ENCODE measurements around the gene NID1.
A peak's percentile ranks its signal among the peaks of the same experiment; 100 is the strongest.

Gene NID1

DNA sequence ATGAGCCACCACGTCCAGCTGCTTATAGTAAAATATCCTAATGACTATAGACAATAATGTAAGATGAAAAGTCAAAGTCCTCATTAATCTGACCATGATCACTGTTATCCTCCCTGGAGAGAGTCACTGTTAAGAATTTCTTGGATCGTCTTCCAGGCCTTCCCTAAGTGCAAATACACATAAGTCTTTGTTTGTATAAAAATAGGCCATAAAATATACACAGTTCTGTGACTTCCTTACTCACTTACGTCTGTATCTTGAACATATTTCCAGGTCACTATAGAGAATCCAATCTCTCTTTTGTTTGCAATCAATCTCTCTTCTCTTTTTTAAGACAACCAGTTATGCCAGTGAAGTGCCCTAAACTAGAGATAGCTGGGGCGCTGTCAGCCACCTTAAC lies 109.1 kb downstream of the NID1 start:
- no peak for DNase-seq (ENCODE audit: low spot score)

DNA sequence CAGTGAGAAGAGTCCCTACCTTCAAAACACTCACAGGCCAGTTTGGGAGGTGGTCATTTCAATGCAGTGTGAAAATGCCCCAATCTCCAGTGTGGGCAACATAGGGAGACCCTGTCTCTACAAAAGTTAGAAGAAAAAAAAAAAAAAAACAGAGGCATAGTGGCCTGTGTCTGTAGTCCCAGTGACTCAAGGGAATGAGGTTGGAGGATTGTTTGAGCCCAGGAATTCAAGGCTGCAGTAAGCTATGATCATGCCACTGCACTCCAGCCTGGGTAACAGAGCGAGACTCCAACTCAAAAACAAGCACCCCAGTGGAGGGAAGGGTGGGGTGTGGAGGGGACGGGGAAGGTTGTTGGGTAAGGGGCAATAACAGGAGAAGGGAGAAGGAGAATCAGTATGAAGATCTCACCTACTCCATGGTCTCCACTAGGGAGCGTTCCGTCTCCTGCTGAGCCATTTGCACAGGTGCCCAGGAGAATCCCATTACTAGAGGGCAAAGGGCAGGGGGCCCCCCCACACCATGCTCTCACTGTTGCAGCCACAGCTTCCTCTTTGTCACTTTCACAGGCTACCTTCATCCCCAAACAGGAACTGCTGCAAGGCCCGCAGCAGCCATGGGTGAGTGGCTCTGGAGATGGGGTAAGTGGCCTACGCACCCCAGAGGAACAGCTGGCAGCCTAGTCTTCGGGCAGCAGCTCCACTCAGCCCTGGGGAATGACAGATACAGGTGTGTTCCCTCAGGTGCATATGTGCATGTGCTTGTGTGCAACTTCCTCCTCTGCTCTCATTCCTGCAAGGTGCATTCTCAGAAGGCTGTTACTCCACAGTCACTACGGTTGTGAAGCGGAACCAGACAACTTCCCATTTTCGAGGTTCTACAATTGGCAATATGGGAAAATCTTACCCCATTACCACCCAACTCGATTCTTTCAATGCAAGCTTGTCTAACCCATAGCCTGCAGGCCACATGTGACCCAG lies 110.3 kb downstream of the NID1 start:
- peak; percentile 87 for DNase-seq (ENCODE audit: low spot score)

DNA sequence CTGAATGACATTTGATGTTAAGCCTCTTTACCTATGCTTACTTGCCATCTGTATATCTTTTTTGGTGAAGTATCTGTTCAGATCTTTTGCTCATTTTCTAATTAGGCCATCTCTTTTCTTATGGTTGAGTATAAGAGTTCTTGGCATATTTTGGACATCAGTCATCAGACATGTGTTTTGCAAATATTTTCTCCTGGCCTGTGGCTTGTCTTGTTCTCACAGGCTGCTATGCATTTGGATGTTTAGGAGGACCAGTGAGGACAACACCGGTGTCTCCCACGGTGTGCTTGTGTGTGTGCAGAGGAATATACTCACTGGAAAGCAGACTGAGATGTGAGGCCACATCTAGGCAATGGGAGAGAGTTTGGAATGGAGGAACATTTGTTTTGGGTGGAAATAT lies 111.1 kb downstream of the NID1 start:
- DNase-seq (ENCODE audit: low spot score): no peak

DNA sequence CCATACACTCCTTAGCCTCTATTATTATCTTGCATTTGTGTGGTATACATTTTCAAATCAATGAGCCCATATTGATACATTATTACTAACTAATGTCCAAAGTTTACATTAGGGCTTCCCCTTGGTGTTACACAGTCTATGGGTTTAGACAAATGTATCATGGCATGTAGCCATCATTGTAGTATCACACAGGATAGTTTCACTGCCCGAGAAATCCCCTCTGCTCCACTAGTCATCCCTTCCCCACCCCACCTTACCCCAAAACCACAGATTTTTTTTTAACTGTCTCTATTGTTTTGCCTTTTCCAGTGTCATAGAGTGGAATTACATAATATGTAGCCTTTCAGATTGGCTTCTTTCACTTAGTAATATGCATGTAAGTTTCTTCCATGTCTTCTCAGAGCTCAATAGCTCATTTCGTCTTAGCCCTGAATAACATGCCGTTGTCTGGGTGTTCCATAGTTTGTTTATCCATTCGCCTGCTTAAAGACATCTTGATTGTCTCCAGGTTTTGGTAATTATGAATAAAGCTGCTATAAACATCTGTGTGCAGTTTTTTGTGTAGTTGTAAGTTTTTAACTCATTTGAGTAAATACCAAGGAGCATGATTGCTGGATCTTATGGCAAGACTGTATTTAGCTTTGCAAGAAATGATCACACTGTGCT lies 111.8 kb downstream of the NID1 start:
- DNase-seq (ENCODE audit: low spot score): no peak

DNA sequence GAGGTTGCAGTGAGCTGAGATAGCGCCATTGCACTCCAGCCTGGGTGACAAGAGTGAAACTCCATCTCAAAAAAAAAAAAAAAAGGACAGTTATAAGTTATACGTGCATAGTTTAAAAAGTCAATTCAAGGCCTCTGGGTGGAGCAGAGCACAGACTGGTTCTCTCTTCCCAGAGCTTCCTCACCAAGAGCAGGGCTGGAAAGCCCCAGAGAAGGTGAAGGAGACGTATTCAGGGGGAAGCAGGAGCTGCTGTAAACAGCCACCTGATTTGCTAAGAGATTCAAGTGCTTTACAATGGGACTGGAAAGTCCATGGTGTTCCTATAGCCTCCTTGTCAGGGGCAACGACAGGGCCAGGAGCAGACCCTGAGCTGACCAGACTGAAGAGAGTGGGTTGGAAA lies 113.2 kb downstream of the NID1 start:
- DNase-seq (ENCODE audit: low spot score): no peak

DNA sequence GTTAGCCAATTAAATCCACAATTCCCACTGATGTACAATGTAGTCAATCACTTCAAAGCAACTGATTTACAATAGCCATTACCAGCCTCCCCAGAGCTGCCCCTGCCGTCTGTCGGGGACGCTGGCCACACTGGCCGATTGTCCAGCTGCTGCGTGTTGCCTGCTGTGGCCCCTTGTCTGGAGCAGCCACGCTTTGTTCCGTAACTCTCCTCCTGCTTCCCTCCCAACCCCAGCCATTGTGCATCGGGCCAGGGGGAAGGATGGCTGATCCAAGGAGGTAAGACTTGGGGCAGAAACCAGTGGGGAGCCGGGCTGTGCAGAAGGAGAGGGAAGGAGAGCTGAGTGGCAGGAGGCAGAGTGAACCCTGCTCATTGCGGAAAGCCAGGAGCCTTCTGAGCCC lies 114.6 kb downstream of the NID1 start:
- DNase-seq (ENCODE audit: low spot score): no peak

DNA sequence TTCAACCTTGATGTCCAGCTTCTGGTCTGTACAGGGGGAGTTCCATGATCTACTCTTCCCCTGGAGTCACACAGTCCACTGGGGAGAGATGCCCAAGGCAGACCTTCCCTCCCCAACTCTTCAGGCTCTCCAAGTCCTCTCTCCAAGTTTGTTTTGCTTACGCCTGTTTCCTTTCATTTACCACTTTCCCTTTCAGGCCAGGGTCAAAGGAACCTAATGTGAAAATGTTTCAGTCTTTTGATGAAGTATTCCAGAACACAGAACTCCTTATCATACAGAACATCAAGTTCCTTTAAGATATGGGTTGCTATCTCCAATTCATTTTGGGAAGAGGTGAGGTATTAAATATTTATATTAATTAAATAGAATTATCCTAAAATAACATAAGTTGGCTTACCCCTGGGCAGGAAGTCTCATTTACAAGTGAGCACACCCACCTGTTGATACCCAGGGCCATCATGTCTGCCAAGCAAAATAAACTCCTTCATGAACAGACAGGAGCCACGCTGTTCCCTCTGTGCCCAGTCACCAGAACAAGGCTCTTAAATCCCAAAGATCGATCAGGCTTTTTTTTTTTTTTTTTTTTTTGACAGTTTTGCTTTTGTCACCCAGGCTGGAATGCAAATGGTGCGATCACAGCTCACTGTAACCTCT lies 116.0 kb downstream of the NID1 start:
- DNase-seq (ENCODE audit: low spot score): no peak

DNA sequence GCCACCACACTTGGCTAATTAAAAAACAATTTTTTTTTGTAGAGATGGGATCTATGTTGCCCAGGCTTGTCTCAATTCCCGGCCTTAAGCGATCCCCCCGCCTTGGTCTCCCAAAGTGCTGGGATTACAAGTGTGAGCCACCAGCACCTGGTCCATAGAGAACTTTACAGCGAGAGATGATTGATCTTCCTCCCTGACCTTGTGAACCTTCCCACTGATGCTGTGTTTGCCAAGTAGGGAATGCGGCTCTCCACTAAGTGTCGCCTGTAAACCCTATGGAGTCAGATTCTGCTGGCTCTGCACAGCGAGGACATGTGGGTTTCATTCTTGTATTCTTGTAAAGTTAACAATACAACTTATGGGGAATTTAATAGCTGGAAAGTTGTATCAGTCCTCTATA lies 116.9 kb downstream of the NID1 start:
- no peak for DNase-seq (ENCODE audit: low spot score)

DNA sequence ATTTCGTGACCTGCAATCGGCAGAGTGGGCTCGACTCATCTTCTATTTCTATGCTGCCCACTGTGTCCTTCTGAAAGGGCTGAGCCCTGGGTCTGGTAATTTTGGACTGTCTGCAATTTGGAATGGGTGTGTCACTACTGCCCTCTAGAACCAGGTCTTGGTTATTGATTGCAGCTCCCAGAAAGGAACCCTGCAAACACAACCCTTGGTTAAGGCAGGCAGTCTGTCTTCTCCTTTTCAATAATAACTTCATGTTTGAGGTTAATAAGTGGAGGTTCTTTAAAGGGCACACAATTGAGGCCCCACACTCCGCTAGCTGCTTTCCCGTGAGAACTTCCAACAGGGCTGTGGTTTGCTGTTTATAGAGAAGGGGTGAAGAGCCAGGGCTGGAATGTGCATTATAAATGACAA lies 118.3 kb downstream of the NID1 start:
- no peak for DNase-seq (ENCODE audit: low spot score)

DNA sequence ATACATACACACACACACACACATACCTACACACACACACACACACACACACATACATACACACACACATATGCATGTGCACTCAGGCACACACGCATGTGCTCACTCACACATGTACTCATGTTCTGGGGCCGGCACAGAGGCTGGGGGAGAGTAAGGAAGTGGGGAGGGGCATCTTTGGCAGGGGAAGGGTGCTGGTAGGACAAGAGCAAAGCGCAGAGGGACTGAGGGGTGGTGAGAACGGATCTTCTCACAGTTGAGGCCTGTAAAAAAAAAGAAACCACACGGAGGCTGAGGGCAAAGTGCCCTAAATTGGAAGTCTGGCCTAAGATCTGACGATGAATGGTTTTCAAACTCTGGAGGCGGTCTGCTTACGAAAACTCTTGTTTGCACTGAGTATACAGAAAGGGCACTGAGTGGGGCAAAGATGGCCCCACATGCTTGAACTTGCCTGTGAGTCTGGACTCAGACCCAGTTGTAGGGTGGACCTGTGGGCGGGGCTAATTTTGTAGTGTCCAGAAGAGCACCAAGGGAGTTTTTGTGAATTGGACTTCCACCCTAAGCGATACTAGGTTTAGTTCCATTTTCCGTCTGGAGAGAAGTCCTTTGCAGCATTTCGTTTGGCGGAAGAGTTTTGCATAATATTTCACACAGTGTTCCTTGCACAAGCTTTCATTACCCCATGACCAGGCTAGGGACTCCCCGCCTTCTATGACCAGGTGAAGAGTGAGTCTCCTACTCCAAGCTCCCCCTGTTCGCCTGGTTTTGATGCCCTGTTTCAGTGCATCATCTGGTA lies 118.9 kb downstream of the NID1 start:
- DNase-seq (ENCODE audit: low spot score): no peak

DNA sequence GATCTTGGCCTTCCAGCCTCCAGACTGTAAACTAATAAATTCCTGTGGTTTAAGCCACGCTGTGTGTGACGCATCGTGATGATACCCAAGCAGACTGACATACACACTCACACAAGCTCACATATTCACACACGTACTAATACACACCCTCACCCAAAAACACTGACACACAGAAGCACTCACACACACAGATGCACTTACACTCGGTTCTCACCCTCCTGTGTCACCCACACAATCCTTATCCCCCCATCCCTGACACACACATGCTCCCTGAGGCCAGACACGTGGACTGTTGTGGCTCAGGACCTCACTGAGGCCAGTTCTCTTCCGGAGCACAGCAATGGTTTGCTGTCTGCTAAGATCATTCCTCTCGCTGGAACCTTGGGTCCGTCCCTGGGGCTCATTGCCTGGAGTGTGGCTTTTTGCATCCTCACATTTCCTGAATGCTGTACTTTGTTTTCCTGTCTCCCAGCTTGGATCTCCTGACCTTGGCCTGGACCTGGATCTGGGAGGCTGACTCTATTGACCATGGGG lies 121.2 kb downstream of the NID1 start:
- no peak for DNase-seq (ENCODE audit: low spot score)

DNA sequence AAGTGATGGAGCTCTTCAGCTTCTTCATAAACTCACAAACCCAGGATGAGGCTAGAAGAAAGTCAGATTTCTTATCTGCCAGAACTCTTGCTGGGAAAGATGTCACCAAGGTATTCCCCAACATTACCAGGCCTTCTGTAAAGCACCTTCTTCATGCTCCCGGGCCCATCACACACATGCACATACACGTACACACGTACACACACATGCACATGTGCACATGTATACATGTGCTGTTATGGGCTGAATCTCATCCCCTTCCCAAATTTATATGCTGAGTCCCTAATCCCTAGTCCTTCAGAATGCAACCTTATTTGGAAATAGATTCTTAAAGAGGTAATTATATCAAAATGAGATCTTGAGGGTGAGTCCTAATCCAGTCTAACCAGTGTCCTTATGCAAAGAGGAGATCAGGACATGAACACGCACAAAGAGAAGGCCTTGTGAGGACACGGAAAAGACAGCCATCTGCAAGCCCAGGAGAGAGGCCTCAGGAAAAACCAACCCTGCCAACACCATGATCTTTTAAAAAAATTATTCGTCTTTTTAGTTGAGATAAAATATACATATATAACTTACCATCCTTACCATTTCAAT lies 121.8 kb downstream of the NID1 start:
- DNase-seq (ENCODE audit: low spot score): no peak

DNA sequence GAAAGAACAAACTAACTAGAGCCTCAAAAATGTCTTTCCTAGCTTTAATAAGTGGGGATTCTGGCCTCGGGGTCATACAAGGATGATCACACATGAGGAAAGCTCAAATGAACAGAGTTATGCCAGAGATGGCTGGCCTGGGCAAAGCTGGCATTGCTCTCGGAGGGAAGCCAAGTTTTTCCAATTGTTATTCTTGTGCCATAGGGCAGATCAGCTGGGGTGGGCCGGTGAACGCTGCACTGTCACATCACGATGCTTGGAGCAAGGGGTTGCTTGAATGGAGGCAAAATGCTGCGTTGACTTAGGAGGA lies 122.3 kb downstream of the NID1 start:
- DNase-seq (ENCODE audit: low spot score): no peak

DNA sequence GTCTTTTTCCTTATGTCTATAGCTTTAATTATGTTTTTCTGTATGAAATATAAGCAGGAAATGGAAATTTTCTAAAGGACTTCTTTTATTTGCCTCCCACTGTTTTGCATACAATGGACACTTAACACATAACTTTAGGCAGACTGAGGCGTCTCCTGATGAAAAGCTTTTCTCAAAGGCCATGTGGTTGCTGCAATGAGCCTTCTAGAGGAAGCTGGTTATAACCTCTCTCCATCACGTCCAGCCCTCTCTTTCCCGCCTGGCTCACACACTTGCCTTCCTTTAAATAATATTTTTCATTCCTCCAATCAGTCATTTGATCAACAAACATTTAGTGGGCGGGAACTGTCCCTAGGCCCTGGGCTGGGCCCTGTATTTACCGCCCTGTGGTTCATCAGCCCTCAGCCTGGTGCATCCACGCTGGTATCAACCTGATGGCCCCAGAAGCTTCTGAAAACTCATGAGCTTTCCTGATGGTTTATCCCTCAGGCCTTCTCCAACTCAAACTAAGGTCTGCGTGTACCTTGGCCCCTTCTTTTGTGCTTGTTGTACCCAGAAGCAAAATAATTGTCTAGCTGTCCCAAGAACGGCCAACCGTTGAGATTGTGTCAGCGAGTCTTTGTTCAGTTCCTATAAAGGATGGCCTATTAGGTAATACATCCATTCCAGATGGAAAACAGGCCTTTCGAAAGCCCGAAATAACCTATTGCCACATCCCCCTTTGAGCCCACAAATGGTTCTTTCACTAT lies 122.8 kb downstream of the NID1 start:
- DNase-seq (ENCODE audit: low spot score): no peak

DNA sequence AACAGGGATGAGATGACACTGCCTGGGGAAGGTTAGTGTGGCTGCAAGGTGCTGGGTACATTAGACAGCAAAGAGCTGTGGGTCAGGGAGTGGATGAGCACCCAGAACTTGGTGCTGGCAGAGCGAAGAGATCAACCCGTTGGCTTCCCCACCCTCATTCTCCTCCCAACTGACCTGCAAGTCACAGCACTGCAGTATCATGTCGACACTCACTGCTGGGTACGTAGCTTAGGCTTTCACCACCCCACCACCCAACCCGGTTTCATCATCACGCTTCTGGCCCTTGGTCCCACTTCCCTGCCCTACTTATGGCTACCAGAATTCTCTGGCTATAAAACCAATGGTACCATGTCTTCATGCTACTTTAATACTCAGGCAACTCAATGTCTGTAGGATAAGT lies 124.6 kb downstream of the NID1 start:
- no peak for DNase-seq (ENCODE audit: low spot score)

DNA sequence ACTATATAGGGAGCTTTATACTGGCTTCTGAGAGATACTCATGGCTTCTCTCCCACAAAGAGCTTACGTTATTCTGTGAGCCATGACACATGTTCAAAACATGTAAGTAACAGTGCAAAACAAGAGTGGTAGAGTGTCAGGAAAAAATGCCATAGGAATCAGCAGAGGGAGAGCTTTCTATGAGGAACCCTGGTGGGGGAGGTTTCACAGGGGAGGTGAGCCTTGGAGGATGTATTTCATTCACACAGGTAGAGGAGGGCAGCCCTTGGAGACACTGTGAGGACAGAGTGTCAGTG lies 125.5 kb downstream of the NID1 start:
- DNase-seq (ENCODE audit: low spot score): no peak

DNA sequence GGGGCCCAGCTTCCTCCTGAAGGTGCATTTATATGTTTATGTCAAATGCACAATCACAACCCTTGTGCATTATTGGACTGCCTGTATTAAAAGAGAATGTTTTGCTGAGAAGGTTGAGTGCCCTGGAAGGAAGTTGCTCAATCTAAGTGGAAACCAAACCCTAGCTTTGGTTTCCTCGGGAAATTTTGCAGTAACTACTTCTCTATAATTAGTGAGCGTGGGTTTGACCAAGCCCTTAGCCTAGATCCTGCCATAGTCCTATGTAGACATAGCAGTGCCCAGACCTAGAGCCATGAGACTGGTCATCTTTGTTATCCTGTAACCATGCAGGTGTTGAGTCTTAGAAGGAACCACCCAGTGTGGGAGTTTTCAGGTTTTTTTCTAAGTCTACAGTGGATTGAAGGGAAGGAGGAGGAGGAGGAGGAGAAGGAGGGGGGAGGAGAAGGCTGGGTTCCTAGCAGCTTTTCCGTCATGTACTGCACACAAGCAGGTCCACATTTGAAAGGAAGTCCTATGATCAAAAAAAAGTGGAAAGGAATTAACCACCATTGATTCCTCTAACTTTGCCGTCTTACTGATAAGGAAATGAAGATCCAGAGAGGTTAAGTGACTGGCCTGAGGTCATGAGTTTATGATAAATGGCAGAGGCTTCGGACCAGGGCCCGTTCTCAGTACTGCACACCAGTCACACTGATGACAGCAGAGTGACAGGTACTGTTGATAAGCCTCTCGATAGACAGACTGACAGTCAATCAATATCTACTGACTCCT lies 126.0 kb downstream of the NID1 start:
- DNase-seq (ENCODE audit: low spot score): peak; percentile 33

DNA sequence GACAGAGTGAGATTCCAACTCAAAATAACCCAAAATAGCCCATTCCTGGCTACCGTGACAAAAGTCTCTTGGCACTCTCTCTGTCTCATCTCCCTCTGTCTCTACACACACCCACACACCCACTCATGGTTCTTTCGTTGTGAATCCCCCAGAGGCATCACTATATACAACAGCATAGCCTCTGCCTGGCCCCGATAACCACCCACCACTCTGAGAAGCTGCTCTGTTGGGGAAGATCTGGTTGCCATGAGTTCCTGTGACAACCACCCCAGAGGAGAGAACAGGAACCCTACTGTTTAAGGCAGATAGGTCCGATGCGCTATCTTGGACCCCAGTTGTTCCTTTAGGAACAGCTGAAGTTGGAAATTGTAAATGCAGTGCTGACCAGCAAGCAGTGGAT lies 127.8 kb downstream of the NID1 start:
- no peak for DNase-seq (ENCODE audit: low spot score)

DNA sequence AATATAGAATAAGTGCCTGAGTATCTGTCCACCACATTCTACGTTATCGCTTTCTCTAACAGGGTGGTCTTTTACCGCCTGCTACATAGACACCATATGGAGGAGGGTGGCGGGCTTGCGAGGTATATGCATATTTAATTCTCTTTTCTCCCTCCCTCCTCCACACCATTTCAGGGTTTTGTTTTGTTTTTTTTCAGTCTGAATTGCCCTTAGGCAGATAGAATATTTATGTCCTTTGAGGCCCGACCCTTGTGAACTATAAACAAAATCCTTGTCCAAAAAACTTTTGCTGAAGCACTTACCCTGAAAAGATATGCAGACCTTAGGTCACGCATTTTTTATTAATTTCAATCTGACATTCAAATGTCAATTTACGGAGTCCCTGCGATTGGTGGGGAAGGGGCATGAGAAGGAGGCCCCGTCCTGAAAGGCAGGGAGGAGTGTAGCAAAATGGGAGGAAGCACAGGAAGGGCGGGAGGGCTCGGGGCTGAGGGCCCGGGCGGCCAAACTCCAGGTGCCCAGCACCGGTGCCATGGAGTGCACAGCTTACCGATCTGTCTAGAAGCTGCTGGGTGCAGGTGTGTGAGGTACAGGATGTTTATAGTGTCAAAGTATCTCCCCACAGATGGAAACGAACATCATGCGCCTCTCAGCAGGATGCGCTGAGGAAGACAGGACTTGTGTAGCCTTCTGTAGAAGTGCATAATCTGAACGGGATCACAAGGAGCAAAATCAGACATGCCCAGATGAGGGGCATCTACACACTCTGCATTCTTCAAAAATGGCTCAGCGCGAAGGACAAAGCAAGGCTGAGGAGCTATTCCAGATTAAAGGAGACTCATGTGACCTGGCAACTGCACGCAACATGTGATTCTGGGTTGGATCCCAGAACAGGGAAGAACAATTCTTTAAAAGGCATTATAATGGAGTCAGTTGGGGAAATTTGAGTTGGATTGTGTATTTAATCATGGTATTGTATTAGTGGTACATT lies 129.4 kb downstream of the NID1 start:
- peak; percentile 24 for DNase-seq (ENCODE audit: low spot score)

All from NAMALWA (cell line).